Dermis blood vessel endothelial cell (primary cell): ENCODE results near the gene ENO1. TPM values are rescaled to one million over a fixed set of nuclear protein-coding genes. Genes with fewer than 3 reads are reported as not detected.
"Not testable (repeated sequence)": the region's sequence is repeated elsewhere in the genome, so short reads cannot be mapped to it uniquely, and the experiment has no call there.

Experiments used
- DNase-seq: peaks from one replicate; pipeline ENCODE4 v3.0.0; 2010
- total RNA-seq: library from RNA; depleted of rRNA; stranded (reverse); fragments of >200 nt; gene quantifications from 2 replicates; pipeline ENCODE4 v1.2.3, GENCODE V29; 2014

Gene ENO1
- 1,154 and 2,045 TPM in 2 replicates for total RNA-seq

DNA sequence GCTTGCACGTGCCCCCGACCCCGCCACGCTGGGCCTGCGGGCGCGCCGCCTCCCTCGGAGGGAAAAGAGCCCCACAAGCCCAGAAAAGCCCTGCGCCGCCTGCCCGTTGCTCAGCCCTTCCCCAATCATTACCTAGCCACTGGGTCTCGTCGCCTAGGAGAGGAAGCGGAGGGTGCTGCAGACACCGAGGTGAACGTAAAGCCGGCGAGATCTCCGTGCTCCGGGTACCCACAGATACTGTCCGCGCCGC is at the start of gene ENO1:
ENO1 (minus strand) TSS at position 239 of the 250 bp plus-strand sequence. CDS start 3,778 bp downstream, outside the sequence.
- DNase-seq: no peak

DNA sequence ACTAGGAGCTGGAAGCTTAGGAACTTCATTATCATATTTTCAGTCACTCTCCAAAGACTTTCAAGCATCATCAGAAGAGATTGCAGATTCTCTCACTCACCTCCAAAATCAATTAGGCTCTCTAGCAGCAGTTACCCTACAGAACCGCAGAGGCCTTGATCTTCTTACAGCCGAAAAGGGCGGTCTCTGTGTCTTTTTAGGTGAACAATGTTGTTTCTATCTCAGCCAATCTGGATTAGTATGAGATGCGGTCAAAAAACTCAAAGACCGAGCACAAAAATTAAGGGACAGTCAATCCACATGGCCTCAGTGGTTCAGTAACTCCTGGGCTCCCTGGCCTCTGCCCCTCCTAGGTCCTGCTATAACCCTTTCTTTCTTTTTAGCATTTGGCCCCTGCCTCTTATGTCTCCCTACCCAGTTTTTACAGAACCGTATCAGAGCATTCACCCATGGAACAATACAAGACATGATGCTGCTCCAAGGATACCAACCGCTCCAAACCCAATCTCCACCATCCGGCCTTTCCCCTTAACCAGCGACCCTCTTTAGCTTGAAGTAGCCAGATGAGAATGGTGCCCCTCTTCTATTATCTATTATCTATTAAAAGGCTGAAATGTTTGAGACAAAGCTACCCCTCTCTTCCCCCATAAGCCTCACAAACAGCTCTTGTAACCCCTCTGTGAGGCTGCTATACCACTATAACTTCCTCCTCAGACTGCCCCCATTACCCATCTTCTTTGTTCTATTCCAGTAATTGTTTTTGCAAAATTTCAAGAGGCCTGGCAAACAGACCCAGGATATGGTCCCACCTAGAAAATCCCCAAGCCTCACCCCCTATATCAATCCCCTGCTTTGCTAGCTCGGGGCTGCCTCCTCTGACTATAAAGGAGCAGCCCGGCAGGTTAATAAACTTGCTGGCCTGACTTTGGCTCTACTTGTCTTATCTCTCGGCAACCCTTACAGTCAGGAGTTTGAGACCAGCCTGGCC is 48.5 kb upstream of the ENO1 start:
- no peak for DNase-seq

GRCh38 chr1:8925960-8926359 is 47.5 kb upstream of the ENO1 start:
- DNase-seq: no peak

GRCh38 chr1:8925406-8925805 is 46.9 kb upstream of the ENO1 start:
- DNase-seq: no peak

GRCh38 chr1:8922962-8923361 is 44.5 kb upstream of the ENO1 start:
- DNase-seq: no peak

GRCh38 chr1:8917536-8917935 is 39.0 kb upstream of the ENO1 start:
- DNase-seq: not testable (repeated sequence)

GRCh38 chr1:8915446-8915845 is 37.0 kb upstream of the ENO1 start:
- no peak for DNase-seq

DNA sequence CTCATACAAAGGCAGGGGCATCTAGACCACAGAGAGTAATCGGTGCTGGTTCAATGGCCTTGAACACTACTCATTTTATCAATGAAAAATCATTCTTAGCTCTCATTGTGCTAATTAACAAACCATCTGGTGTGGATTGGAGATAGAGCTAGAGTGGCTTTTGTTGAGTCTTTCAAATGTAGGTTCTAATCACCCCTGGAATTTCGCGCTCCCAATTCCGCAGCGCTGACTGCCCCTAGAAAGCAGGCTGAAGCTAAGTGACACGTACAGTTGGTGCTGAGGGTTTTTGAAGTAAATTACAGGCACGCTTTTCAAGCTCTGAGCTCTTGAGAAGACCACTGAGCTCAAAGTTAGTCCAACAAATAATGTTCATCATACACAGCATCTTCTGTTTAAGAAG is 36.0 kb upstream of the ENO1 start:
- no peak for DNase-seq

DNA sequence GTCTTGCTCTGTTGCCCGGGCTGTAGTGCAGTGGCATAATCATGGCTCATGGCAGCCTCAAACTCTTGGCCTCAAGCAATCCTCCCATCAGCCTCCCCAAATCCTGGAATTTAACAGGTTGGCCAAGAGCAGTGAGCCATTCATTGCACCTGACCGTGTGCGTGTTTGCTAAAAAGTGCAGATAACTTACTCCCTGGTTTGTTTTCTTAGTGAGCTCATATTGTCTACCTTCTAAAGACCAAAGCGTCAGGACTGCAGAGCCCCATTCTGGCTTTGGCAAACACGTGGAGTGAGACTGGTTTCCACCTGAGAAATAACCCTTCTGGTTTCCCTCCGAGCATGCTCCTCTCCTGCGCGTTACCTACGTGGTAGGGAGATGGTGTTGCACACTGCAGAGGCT is 35.0 kb upstream of the ENO1 start:
- no peak for DNase-seq

DNA sequence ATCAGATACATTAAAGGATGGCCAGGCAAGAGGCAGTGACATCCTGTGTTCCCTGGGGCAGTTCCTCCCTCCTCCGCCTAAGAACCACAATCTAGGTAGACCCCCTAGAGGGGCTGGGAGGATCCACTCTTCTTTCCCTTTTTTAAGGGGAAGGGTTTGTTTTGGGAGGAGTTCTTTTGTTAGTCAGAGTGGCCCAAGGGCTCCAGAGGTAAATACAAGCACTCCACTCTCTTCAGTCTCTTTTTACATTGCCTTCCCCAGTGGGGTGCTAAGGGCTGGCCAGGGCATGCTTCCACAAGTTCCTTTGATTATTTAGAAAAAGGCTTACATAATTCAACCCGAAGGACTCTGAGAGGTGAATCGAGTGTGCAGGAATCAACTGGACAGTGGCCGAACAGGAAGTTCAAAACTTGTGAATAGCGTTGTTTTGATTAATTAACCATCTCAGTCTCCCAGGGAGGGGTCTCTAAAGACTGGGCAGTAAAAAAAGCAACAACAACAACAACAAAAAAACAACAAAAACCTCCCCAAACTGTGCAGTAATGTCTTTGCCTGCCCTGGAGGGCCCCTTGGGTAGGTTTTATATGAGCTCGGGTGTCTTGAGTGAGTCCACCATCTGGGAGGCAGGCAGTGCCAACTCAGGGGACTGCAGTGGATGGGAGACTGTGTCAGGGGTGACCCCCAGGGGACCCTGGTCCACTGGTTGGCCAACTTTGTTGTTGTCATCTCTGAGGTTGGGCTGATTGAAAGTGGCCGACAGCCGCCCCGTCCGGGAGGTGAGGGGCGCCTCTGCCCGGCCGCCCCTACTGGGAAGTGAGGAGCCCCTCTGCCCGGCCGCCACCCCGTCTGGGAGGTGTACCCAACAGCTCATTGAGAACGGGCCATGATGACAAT is 33.2 kb upstream of the ENO1 start:
- DNase-seq: no peak

- DNase-seq: peak; percentile 23
These were observed 32.4 kb upstream of the ENO1 start for GRCh38 chr1:8910914-8911313.

DNA sequence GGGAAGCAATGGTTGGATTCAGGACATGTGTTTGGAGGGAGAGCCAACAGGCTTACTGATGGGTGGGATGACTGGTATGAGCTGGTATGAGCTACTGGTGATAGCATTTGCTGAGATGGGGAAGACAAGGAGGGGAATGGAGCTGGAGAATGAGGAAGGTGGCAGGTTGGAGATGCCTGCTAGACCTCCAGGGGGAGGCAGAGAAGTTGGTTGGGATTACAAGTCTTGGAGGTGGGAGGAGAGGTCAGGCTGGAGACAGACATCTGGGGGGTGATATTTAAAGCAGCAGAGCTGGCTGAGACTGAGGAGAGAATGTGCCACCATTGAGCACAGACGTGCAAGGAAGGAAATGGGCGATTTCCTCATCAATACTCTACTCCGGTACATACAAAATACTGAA is 31.8 kb upstream of the ENO1 start:
- DNase-seq: peak; percentile 19

DNA sequence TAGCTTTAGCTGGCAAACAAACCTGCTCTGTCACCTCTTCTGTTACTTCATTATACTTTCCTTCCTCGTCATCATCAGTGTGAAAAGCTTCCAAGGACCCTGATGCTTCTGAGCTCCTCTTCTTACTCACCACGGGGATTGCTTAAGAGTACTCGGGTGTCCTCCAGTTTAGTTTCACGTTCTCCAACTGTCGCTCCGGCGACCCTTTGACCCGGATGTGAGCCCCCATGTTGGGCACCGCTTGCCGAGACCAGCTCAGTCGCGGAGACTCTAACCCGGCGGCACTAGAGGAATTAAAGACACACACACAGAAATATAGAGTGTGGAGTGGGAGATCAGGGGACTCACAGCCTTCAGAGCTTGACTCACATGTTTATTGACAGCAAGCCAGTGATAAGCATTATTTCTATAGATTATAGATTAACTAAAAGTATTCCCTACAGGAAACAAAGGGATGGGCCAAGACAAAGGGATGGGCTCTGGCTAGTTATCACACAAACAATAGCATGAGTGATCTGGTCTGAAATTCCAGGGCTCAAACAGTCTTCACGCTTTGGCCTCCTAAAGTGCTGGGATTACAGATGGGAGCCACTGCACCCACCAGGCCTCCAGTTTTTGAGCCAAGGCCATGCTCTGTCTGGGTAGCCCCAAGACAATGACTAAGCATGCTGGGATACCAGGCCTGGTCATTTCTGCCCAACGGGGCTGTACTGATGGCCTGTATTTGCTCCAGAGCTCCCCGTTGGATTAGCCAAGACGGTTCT is 30.1 kb upstream of the ENO1 start:
- no peak for DNase-seq

- peak; percentile 15 for DNase-seq
These were observed 27.2 kb upstream of the ENO1 start for GRCh38 chr1:8905582-8906191.

DNA sequence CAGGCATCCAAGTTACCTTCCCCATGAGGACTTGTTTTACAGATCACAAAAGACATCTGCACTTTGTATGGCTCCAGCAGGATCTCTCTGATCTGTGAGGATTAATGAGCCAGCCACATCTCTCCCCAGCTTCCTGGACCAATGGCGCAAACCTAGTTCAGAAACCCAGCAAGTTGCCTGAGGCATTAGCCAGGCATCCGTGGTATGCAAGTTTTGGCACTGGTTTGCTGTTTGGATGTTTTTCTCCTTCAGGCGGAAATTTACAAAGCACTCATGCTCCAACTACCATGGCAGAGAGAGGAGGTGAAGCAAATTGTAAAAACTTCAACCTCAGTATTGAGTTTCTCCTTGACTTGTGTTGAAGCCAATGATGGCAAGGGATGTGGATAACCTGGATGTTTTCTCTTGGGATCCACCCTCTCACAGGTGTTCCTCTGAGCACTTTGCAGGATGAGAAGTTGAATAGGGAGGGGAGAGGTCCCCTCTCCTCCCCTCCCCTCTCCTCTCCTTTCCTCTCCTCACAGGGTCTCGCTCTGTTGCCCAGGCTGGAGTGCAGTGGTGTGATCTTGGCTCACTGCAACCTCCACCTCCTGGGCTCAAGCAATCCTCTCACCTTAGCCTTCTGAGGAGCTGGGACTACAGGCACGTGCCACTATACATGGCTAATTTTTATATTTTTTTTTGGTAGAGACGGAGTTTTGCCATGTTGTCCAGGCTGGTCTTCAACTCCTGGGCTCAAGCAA is 25.6 kb upstream of the ENO1 start:
- DNase-seq: peak; percentile 87

DNA sequence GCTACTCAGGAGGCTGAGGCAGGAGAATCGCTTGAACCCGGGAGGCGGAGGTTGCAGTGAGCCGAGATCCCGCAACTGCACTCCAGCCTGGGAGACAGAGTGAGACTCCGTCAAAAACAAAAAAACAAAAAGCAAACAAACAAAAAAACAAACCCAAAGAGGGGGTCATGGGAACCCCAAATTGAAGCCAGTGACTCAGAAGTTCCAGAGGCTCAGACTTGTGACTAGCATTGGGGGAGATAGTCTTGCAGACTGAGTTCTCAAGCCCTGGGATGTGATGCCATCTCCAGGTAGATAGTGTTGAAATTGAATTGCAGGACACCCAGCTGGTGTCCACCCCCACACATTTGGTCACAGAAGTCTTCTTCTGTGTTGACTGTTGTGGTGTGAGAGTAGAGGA is 24.9 kb upstream of the ENO1 start:
- DNase-seq: peak; percentile 38

- DNase-seq: no peak
These were observed 24.3 kb upstream of the ENO1 start for GRCh38 chr1:8902765-8903164.

- DNase-seq: not testable (repeated sequence)
These were observed 22.2 kb upstream of the ENO1 start for GRCh38 chr1:8900684-8901083.

DNA sequence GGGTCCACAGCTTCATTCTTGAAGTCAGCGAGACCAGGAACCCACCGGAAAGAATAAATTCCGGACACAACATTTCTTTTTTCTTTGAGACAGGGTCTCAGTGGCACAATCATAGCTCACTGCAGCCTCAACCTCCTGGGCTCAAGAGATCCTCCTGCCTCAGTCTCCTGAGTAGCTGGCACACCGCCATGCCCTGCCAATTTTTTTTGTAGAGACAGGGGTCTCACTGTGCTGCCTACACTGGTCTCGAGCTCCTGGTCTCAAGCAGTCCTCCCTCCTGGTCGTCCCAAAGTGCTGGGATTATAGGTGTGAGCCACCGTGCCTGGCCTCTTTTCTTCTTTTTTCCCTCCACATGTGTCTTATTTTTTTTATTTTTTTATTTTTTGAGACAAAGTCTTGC is 20.6 kb upstream of the ENO1 start:
- no peak for DNase-seq

DNA sequence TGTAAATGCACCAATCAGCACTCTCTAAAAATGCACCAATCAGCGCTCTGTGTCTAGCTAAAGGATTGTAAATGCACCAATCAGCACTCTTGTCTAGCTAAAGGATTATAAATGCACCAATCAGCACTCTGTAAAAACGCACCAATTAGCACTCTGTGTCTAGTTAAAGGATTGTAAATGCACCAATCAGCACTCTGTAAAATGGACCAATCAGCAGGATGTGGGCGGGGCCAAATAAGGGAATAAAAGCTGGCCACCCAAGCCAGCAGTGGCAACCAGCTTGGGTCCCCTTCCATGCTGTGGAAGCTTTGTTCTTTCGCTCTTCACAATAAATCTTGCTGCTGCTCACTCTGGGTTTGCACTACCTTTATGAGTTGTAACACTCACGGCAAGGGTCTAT is 19.9 kb upstream of the ENO1 start:
- not testable (repeated sequence) for DNase-seq

DNA sequence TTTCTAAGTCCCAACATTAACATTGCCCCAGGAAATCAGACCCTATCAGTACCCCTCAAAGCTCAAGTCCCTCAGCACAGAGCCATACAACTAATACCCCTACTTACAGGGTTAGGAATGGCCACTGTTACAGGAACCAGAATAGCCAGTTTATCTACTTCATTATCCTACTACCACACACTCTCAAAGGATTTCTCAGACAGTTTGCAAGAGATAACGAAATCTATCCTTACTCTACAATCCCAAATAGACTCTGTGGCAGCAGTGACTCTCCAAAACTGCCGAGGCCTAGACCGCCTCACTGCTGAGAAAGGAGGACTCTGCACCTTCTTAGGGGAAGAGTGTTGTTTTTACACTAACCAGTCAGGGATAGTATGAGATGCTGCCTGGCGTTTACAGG is 19.0 kb upstream of the ENO1 start:
- not testable (repeated sequence) for DNase-seq

DNA sequence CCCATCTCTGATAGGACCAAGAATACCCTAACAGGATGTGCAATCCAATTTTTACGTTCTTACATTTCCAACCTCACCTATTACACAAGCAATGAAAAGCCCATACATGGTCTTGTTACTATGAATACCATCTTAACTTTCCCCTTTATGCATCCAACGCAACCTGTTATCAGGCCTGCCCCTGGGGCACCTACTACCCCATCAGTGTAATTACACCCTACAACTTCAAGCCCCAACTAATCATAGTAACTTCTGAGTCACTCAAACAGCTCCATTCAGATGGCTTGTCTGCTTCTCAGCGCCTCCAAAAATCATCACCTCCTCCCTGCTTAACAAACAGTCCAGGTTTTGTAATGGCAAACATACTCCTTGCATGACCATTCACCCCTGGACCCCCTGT is 18.3 kb upstream of the ENO1 start:
- not testable (repeated sequence) for DNase-seq
